H1 (cell line): ENCODE data around the gene PITPNB.

Experiments used
- CHD2 ChIP-seq: IDR thresholded peaks from 2 replicates; pipeline ENCODE4 v1.6.1; 2012; ENCODE audit warnings: low read length, improper control_type of control experiment
- EZH2 ChIP-seq: fragments of 200-600 bp; sonication (generic); IDR thresholded peaks from 2 replicates; pipeline ENCODE4 v1.7.1; 2012; ENCODE audit warnings: low read depth, mild to moderate bottlenecking, moderate library complexity, low read length, inconsistent platforms; ENCODE audit not compliant: severe bottlenecking
- RFX5 ChIP-seq: IDR thresholded peaks from 2 replicates; pipeline ENCODE4 v1.6.1; 2011; ENCODE audit warnings: low read depth, low read length, improper control_type of control experiment, borderline replicate concordance
- RXRA ChIP-seq: IDR thresholded peaks from 2 replicates; pipeline ENCODE4 v1.6.1; 2011; ENCODE audit warnings: low read depth, mild to moderate bottlenecking, low read length, moderate library complexity; ENCODE audit not compliant: insufficient read depth
- SP2 ChIP-seq: IDR thresholded peaks from 2 replicates; pipeline ENCODE4 v1.6.1; 2012; ENCODE audit warnings: mild to moderate bottlenecking, low read length, inconsistent platforms
- TAF7 ChIP-seq: optimal IDR thresholded peaks from 2 replicates; pipeline ENCODE3; 2011; ENCODE audit warnings: low read depth, mild to moderate bottlenecking, inconsistent platforms, low read length, moderate library complexity, borderline replicate concordance
- TF ChIP-seq, protein P1 (sequence below), 3 experiments: IDR thresholded peaks; 1 replicate in 2 of 3; 2 replicates in 1 of 3; pipeline versions ENCODE4 v1.5.1 to v1.6.1; 2011; ENCODE audit warnings: low read length in 3 of 3, mild to moderate bottlenecking in 3 of 3, inconsistent platforms in 2 of 3, low read depth in 1 of 3, moderate library complexity in 1 of 3; ENCODE audit not compliant: insufficient read depth in 1 of 3; ENCODE audit errors: control extremely low read depth in 1 of 3
- TF ChIP-seq, protein P2 (sequence below): fragments of 300-600 bp; sonication (generic); IDR thresholded peaks from 2 replicates; pipeline ENCODE4 v1.7.1; 2012; ENCODE audit warnings: low read length, moderate library complexity, mild to moderate bottlenecking, inconsistent platforms; ENCODE audit not compliant: insufficient replicate concordance

GRCh38 chr22:27845644-27846043, 73.4 kb downstream of the PITPNB start:
- TF ChIP-seq SP2 (no peak), RXRA (no peak), CHD2 (no peak), RFX5 (no peak), TAF7 (no peak), EZH2 (no peak)
- TF ChIP-seq, protein P1, sequence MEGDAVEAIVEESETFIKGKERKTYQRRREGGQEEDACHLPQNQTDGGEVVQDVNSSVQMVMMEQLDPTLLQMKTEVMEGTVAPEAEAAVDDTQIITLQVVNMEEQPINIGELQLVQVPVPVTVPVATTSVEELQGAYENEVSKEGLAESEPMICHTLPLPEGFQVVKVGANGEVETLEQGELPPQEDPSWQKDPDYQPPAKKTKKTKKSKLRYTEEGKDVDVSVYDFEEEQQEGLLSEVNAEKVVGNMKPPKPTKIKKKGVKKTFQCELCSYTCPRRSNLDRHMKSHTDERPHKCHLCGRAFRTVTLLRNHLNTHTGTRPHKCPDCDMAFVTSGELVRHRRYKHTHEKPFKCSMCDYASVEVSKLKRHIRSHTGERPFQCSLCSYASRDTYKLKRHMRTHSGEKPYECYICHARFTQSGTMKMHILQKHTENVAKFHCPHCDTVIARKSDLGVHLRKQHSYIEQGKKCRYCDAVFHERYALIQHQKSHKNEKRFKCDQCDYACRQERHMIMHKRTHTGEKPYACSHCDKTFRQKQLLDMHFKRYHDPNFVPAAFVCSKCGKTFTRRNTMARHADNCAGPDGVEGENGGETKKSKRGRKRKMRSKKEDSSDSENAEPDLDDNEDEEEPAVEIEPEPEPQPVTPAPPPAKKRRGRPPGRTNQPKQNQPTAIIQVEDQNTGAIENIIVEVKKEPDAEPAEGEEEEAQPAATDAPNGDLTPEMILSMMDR (IDR thresholded peaks at IDR 0.05; ENCODE audit: control extremely low read depth in 1 of 3, insufficient read depth in 1 of 3, low read depth in 1 of 3, low read length in 3 of 3): no peak
- TF ChIP-seq, protein P2, sequence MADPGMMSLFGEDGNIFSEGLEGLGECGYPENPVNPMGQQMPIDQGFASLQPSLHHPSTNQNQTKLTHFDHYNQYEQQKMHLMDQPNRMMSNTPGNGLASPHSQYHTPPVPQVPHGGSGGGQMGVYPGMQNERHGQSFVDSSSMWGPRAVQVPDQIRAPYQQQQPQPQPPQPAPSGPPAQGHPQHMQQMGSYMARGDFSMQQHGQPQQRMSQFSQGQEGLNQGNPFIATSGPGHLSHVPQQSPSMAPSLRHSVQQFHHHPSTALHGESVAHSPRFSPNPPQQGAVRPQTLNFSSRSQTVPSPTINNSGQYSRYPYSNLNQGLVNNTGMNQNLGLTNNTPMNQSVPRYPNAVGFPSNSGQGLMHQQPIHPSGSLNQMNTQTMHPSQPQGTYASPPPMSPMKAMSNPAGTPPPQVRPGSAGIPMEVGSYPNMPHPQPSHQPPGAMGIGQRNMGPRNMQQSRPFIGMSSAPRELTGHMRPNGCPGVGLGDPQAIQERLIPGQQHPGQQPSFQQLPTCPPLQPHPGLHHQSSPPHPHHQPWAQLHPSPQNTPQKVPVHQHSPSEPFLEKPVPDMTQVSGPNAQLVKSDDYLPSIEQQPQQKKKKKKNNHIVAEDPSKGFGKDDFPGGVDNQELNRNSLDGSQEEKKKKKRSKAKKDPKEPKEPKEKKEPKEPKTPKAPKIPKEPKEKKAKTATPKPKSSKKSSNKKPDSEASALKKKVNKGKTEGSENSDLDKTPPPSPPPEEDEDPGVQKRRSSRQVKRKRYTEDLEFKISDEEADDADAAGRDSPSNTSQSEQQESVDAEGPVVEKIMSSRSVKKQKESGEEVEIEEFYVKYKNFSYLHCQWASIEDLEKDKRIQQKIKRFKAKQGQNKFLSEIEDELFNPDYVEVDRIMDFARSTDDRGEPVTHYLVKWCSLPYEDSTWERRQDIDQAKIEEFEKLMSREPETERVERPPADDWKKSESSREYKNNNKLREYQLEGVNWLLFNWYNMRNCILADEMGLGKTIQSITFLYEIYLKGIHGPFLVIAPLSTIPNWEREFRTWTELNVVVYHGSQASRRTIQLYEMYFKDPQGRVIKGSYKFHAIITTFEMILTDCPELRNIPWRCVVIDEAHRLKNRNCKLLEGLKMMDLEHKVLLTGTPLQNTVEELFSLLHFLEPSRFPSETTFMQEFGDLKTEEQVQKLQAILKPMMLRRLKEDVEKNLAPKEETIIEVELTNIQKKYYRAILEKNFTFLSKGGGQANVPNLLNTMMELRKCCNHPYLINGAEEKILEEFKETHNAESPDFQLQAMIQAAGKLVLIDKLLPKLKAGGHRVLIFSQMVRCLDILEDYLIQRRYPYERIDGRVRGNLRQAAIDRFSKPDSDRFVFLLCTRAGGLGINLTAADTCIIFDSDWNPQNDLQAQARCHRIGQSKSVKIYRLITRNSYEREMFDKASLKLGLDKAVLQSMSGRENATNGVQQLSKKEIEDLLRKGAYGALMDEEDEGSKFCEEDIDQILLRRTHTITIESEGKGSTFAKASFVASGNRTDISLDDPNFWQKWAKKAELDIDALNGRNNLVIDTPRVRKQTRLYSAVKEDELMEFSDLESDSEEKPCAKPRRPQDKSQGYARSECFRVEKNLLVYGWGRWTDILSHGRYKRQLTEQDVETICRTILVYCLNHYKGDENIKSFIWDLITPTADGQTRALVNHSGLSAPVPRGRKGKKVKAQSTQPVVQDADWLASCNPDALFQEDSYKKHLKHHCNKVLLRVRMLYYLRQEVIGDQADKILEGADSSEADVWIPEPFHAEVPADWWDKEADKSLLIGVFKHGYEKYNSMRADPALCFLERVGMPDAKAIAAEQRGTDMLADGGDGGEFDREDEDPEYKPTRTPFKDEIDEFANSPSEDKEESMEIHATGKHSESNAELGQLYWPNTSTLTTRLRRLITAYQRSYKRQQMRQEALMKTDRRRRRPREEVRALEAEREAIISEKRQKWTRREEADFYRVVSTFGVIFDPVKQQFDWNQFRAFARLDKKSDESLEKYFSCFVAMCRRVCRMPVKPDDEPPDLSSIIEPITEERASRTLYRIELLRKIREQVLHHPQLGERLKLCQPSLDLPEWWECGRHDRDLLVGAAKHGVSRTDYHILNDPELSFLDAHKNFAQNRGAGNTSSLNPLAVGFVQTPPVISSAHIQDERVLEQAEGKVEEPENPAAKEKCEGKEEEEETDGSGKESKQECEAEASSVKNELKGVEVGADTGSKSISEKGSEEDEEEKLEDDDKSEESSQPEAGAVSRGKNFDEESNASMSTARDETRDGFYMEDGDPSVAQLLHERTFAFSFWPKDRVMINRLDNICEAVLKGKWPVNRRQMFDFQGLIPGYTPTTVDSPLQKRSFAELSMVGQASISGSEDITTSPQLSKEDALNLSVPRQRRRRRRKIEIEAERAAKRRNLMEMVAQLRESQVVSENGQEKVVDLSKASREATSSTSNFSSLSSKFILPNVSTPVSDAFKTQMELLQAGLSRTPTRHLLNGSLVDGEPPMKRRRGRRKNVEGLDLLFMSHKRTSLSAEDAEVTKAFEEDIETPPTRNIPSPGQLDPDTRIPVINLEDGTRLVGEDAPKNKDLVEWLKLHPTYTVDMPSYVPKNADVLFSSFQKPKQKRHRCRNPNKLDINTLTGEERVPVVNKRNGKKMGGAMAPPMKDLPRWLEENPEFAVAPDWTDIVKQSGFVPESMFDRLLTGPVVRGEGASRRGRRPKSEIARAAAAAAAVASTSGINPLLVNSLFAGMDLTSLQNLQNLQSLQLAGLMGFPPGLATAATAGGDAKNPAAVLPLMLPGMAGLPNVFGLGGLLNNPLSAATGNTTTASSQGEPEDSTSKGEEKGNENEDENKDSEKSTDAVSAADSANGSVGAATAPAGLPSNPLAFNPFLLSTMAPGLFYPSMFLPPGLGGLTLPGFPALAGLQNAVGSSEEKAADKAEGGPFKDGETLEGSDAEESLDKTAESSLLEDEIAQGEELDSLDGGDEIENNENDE: no peak
